Left renal cortex interstitium (tissue), 4 donors: ENCODE results near the gene UNC50. TPM values are rescaled to one million over a fixed set of nuclear protein-coding genes. Genes with fewer than 3 reads are reported as not detected.
A peak's percentile ranks its signal among the peaks of the same experiment; 100 is the strongest.

Experiments
- DNase-seq, 4 donors: peaks; one replicate each; pipeline ENCODE4 v3.0.0-alpha.2; 2013; ENCODE audit warnings: low read depth in 4 of 4, low spot score in 2 of 4, missing footprints in 1 of 4
- polyA plus RNA-seq, 4 donors: library from polyadenylated mRNA; unstranded; fragments of 120-200 nt; gene quantifications; one replicate each; pipeline ENCODE4 v1.2.1, GENCODE V29; 2013; ENCODE audit not compliant: insufficient read length in 4 of 4

UNC50 gene, protein sequence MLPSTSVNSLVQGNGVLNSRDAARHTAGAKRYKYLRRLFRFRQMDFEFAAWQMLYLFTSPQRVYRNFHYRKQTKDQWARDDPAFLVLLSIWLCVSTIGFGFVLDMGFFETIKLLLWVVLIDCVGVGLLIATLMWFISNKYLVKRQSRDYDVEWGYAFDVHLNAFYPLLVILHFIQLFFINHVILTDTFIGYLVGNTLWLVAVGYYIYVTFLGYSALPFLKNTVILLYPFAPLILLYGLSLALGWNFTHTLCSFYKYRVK
- polyA plus RNA-seq: 10 to 100 TPM; 66.1 to 80.6 (median 71.8) TPM

- DNase-seq: peak; percentile 78 to 84 (median 82)
Observed at GRCh38 chr2:98608116-98608961, at the start of gene UNC50, which contains the start of gene COA5. Gene UNC50, plus strand, starts transcription at chr2:98608589. Its CDS starts 1,171 bp downstream, at chr2:98609760. Gene COA5, minus strand, starts transcription at chr2:98608512. Its CDS starts 107 bp downstream, at chr2:98608405.

DNA sequence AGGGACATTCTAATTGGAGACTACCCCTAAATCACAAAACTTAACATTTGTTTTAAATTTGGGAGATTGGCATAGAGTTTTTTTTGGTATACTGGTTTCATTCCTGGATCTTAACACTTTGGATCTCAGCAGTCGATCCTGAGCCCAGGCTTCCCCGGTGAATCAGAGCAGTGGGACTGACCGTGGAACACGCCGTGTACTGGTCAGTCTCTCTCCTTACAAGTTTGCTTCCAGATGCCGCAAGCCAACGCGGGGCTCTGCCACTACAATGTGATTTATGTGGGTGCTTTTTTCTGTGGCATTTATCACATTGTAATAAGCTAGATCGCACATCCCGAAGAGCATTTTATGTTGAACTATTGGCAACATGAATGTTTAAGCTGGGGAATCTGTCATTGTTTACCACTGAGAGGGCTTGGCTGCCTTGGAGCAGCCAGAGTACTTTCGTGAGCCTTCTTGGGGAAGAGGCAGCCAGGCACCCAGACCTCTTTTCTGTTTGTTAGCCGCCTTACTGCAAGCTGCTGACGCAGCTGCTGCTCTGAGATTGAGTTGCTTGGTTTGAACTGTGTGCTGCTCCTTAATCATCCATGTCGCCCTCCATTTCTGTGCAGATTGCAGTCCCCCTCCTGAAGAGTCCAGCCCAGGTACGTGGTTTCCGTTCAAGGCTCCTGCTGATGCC is 49.4 kb upstream of the UNC50 start:
- DNase-seq: no peak

DNA sequence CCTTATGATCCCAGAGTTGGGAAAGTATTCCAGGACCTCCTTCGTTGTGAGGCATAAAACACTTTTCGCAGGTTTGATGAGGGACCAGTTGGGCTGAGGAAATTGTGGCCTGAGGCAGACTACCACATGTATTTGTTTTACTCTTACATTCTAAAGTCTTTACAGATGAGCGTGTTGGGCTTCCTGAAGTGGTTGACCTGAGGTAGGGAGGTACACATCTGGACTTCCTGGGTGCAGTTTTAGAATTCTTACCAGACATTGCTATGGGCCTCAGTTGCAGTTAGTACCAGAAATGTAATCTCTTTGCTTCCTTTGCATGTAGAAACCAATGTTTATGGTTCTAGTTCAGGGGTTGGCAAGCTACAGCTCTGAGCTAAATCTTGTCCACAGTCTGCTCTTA is 48.8 kb upstream of the UNC50 start:
- no peak for DNase-seq

GRCh38 chr2:98560256-98560771 is 48.1 kb upstream of the UNC50 start:
- no peak for DNase-seq

DNA sequence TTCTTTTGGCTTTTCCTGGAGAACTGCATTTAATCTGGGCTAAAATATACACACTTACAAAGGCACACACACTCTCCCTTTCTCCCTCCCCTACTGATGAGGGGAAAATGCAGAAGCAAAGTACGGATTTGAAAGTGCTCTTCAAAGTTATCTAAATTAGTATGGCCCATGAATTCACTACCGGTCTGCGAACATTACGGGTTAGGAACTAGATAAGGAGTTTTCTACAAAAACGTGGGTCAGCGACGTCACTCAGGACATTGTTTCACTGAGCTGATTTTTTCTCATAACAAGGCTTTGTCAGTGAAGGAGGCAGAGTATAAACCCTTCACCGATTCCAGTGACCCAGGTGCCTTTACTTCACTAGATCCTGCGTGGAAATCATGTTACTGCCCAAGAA is 47.4 kb upstream of the UNC50 start:
- DNase-seq: no peak

DNA sequence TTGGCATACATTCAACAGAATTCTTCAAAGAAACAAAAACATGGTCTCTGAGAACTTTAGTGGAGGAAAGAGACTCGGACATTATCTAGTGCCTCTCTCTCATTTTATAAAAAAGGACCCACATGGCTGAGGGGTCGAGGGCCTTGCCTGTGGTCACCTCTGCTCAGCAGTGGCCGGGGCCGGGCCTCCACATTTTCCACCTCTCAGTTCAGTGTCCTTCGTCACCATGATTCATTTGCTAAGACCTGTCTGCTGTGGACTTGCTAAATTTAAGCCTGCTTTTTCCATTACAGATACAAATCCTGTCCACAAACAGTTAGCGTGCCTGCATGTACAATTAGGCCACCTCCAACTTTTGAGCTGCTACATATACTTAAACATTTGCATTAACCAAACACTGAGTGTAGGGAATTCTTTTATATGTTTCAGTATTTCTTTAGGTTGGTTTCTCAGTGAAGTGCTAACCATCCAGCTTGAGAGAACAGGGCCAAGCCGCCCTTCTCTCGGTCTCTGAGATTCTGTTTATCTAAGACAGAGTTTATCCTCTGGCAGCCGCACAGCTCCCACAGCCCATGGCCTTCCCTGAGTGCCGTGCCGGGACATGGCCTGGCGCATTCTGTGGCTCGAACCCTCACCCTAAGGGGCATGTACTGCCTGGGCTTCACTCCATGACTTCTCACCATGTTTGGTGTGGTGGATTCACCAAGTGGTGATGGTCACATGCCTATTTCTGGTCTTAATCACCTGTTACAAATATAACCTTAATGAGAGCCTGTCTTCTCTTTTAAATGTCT is 46.3 kb upstream of the UNC50 start:
- DNase-seq: no peak

GRCh38 chr2:98563394-98563793 is 45.0 kb upstream of the UNC50 start:
- DNase-seq: no peak

GRCh38 chr2:98564541-98565132 is 43.8 kb upstream of the UNC50 start:
- DNase-seq: no peak

- DNase-seq: no peak
Observed at GRCh38 chr2:98565286-98565860, 43.0 kb upstream of the UNC50 start.

- DNase-seq: no peak
Observed at GRCh38 chr2:98565941-98566340, 42.4 kb upstream of the UNC50 start.

- DNase-seq: no peak
Observed at GRCh38 chr2:98568161-98568956, 40.0 kb upstream of the UNC50 start.

- no peak for DNase-seq
Observed at GRCh38 chr2:98569197-98569793, 39.1 kb upstream of the UNC50 start.

DNA sequence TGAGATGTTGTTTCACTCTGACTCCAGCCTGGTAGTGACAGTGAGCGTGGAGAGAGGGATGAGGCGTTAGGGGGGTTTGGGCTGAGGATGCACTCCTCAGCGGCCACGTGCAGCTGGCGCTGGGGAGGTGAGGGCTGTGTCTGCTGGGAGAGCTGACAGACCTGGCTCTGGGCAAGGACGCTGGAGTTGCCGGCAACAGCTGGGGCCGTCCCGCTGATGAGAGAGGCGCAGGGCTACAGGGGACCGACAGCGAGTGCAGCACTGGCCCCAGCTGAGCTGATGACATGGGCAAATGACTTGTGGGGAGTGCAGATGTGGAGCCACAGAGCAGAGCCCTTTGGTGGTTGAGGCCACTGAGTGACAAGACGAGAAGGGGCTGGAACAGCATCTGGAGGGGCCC is 38.5 kb upstream of the UNC50 start:
- no peak for DNase-seq

DNA sequence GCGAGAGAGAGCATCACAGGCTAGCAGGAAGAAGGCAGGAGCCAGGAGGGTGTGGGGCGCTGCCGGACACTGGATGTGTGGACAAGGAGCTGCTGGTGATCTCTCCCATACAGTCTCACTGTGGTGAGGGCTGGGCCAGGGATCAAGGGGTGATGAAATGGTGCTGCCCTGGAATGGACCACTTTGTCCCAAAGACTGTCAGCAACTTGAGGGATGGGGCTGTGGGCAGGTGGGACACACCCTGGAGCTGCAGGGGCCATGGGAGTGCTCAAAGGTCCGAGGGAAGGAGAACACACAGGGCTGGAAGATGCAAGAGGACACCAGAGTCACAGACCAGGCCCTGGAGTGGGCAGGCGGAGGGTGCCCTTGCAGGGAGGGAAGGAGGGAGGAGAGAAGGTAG is 38.0 kb upstream of the UNC50 start:
- DNase-seq: no peak

DNA sequence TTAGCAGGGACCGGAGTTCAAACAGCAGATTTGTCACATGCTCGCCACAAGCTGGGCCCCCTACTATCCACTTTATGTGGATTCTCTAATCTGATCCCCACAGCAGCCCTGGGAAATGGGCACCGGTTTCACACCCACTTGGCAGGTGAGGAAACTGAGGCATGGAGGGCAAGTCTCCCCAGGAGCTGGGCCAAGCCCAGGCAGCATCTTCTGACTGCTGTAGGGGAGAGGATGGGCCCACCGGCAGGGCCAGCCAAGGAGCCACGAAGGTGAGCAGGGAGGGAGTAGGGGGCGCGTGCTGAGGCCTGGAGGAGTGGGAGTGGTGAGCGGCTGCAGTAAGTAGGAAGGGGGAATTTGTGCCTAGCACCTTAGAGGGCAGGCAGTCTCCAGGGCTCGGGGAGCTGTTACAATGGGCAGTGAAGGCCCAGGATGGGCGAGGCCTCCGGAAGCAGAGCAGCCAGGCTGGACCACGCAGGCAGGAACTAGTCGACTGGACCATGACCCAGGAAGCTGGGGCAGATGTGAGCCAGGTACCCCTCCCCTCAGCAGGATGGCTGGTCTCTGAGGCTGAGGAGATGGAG is 37.2 kb upstream of the UNC50 start:
- no peak for DNase-seq

DNA sequence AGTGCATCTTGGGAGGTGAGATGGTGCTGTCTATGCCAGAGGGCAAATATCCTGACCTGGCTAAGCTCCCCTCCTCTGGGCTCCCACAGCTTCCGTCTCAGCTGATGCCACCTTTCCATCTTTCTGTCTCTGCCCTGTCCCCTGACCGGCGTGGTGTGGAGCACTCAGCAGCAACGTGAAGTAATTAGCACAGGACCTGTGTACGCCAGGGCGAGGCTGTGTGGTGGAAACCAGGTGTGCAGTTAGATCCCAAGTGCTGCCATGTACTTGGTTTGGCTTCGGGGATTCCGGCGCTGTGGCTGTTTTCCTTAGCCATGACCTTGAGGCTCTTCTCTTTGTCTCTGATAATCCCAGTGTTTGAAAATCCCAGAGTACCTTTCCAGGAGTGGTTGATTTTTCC is 36.6 kb upstream of the UNC50 start:
- DNase-seq: no peak

GRCh38 chr2:98572211-98572610 is 36.2 kb upstream of the UNC50 start:
- DNase-seq: no peak

DNA sequence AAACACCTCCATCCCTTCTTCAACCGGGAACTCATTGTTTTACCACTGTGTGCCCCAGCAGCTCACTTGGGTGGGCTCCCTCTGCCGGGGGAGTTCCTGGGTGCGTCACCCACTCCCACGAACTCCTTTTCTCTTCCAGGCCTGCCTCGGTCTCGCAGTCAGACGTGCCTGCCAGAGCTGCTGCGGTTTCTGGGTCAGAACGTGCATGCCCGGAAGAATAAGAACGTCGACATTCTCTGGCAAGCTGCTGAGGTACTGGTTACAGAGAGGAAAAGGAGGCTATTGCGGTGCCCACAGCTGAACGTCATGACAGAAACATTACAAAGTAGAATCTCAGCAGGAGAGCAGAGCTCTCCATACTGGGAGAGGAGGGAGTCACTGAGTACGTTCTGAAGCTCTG is 35.7 kb upstream of the UNC50 start:
- no peak for DNase-seq
